Measurements from ENCODE around the gene SLX9.

Gene SLX9

GRCh38 chr21:44952929-44953627 lies 13.2 kb downstream of the SLX9 start:
- Histone ChIP-seq H3K4me2 (ENCODE audit: low read length) (no peak overlapping the region), H3K14ac (ENCODE audit: low read length) (no peak overlapping the region), H3K79me1 (ENCODE audit: low read length) (peaks cover 18% of the 10 kb centered on the region), H4K12ac (ENCODE audit: low read depth, low read length) (no peak overlapping the region), H2BK120ac (ENCODE audit: insufficient read depth, low read length, poor library complexity) (no peak overlapping the region), H3K36me3 (ENCODE audit: control insufficient read depth in 1 of 2, insufficient read depth in 2 of 2, low read length in 2 of 2) (peaks cover 33 to 37% of the 10 kb centered on the region in 2 experiments), H3K9me3 (ENCODE audit: insufficient read depth, low read depth, low read length) (peaks cover 4% of the 10 kb centered on the region), H3K27me3 (ENCODE audit: insufficient read depth, low read length) (no peaks in the 10 kb centered on the region), H3K27ac (ENCODE audit: low read depth, low read length) (no peak overlapping the region), H3K79me2 (ENCODE audit: control insufficient read depth, insufficient read depth, low read length, poor library complexity) (peaks cover 7% of the 10 kb centered on the region), H3K23ac (ENCODE audit: low read length) (no peak overlapping the region), H3K4ac (ENCODE audit: low read depth, low read length) (no peak overlapping the region), H3K4me3 (ENCODE audit: low read depth, low read length) (no peak overlapping the region), H2AK5ac (ENCODE audit: low read length) (no peak overlapping the region), H2BK12ac (ENCODE audit: low read length) (no peak overlapping the region), H4K91ac (ENCODE audit: low read depth, low read length) (no peak overlapping the region), H2BK5ac (ENCODE audit: low read depth, low read length, poor library complexity) (no peak overlapping the region), H4K8ac (ENCODE audit: low read depth, low read length) (peak overlapping the region; percentile 5), H3K18ac (ENCODE audit: low read length) (no peak overlapping the region), H3K4me1 (ENCODE audit: control insufficient read depth in 1 of 2, insufficient read depth in 2 of 2, low read length in 2 of 2) (peaks cover 15 to 18% of the 10 kb centered on the region in 2 experiments), H3K9ac (ENCODE audit: low read length) (no peak overlapping the region), H2AFZ (ENCODE audit: insufficient read depth, low read length, poor library complexity) (no peak overlapping the region)
- no peak for DNase-seq
- no CpG with 5 or more reads among the region's 25 CpGs for WGBS (ENCODE audit: extremely low coverage, insufficient coverage, insufficient read length)

DNA sequence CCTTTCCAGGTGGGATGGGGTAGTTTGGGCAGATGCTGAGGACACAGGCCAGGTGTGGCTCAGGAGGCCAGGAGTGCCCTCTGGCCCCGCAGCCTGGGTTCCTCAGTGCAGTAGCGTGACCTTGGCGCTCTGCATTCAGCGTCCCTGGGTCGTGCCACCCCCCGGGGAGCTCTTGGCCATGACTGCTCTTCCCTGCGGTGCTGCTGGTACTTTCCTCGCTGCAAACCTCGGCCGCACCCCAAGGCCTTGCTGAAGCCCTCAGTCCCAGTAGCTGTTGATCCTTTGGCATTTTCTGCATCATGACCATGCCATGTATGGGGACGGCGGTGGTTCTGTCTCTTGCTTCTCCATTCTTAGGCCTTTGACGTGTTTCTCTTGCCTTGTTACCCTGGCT lies 13.8 kb downstream of the SLX9 start:
- WGBS (ENCODE audit: extremely low coverage, insufficient coverage, insufficient read length) = no CpG with 5 or more reads among the region's 13 CpGs

GRCh38 chr21:44954281-44954771 lies 14.5 kb downstream of the SLX9 start:
- H2BK12ac ChIP-seq (ENCODE audit: low read length) = no peak overlapping the region
- no peak overlapping the region for H3K23ac ChIP-seq (ENCODE audit: low read length)
- no peaks in the 10 kb centered on the region for H3K27me3 ChIP-seq (ENCODE audit: insufficient read depth, low read length)
- H2AFZ ChIP-seq (ENCODE audit: insufficient read depth, low read length, poor library complexity) = no peak overlapping the region
- H3K79me1 ChIP-seq (ENCODE audit: low read length) = peaks cover 26% of the 10 kb centered on the region
- H3K4me3 ChIP-seq (ENCODE audit: low read depth, low read length) = no peak overlapping the region
- WGBS (ENCODE audit: extremely low coverage, insufficient coverage, insufficient read length) = no CpG with 5 or more reads among the region's 22 CpGs
- H3K4me1 ChIP-seq (ENCODE audit: control insufficient read depth in 1 of 2, insufficient read depth in 2 of 2, low read length in 2 of 2) = peaks cover 25 to 26% of the 10 kb centered on the region in 2 experiments
- H3K9ac ChIP-seq (ENCODE audit: low read length) = no peak overlapping the region
- no peak overlapping the region for H2AK5ac ChIP-seq (ENCODE audit: low read length)
- DNase-seq = no peak
- H3K27ac ChIP-seq (ENCODE audit: low read depth, low read length) = no peak overlapping the region
- no peak overlapping the region for H3K18ac ChIP-seq (ENCODE audit: low read length)
- no peak overlapping the region for H2BK120ac ChIP-seq (ENCODE audit: insufficient read depth, low read length, poor library complexity)
- H4K12ac ChIP-seq (ENCODE audit: low read depth, low read length) = no peak overlapping the region
- no peak overlapping the region for H3K14ac ChIP-seq (ENCODE audit: low read length)
- H3K36me3 ChIP-seq (ENCODE audit: control insufficient read depth in 1 of 2, insufficient read depth in 2 of 2, low read length in 2 of 2) = peaks cover 35 to 36% of the 10 kb centered on the region in 2 experiments
- H4K91ac ChIP-seq (ENCODE audit: low read depth, low read length) = no peak overlapping the region
- H2BK5ac ChIP-seq (ENCODE audit: low read depth, low read length, poor library complexity) = no peak overlapping the region
- H3K4me2 ChIP-seq (ENCODE audit: low read length) = no peak overlapping the region
- peaks cover 6% of the 10 kb centered on the region for H3K9me3 ChIP-seq (ENCODE audit: insufficient read depth, low read depth, low read length)
- H3K79me2 ChIP-seq (ENCODE audit: control insufficient read depth, insufficient read depth, low read length, poor library complexity) = peaks cover 13% of the 10 kb centered on the region
- H3K4ac ChIP-seq (ENCODE audit: low read depth, low read length) = no peak overlapping the region
- no peak overlapping the region for H4K8ac ChIP-seq (ENCODE audit: low read depth, low read length)

More for the DNA sequence above, 13.8 kb downstream of the SLX9 start:
- Histone ChIP-seq H2BK120ac (ENCODE audit: insufficient read depth, low read length, poor library complexity) (no peak overlapping the region), H3K14ac (ENCODE audit: low read length) (no peak overlapping the region), H3K36me3 (ENCODE audit: control insufficient read depth in 1 of 2, insufficient read depth in 2 of 2, low read length in 2 of 2) (peaks cover 35 to 37% of the 10 kb centered on the region in 2 experiments), H3K27me3 (ENCODE audit: insufficient read depth, low read length) (no peaks in the 10 kb centered on the region), H3K9me3 (ENCODE audit: insufficient read depth, low read depth, low read length) (peaks cover 6% of the 10 kb centered on the region), H3K18ac (ENCODE audit: low read length) (no peak overlapping the region), H2AFZ (ENCODE audit: insufficient read depth, low read length, poor library complexity) (no peak overlapping the region), H3K27ac (ENCODE audit: low read depth, low read length) (no peak overlapping the region), H3K79me1 (ENCODE audit: low read length) (peaks cover 22% of the 10 kb centered on the region), H3K9ac (ENCODE audit: low read length) (no peak overlapping the region), H3K4me2 (ENCODE audit: low read length) (no peak overlapping the region), H2BK12ac (ENCODE audit: low read length) (no peak overlapping the region), H3K4ac (ENCODE audit: low read depth, low read length) (no peak overlapping the region), H3K79me2 (ENCODE audit: control insufficient read depth, insufficient read depth, low read length, poor library complexity) (peaks cover 10% of the 10 kb centered on the region), H4K91ac (ENCODE audit: low read depth, low read length) (peak overlapping the region; percentile 28), H3K4me3 (ENCODE audit: low read depth, low read length) (no peak overlapping the region), H2BK5ac (ENCODE audit: low read depth, low read length, poor library complexity) (no peak overlapping the region), H4K12ac (ENCODE audit: low read depth, low read length) (no peak overlapping the region), H2AK5ac (ENCODE audit: low read length) (peak overlapping the region; percentile 14), H3K4me1 (ENCODE audit: control insufficient read depth in 1 of 2, insufficient read depth in 2 of 2, low read length in 2 of 2) (peaks cover 19 to 22% of the 10 kb centered on the region in 2 experiments), H3K23ac (ENCODE audit: low read length) (no peak overlapping the region), H4K8ac (ENCODE audit: low read depth, low read length) (no peak overlapping the region)
- no peak for DNase-seq

DNA sequence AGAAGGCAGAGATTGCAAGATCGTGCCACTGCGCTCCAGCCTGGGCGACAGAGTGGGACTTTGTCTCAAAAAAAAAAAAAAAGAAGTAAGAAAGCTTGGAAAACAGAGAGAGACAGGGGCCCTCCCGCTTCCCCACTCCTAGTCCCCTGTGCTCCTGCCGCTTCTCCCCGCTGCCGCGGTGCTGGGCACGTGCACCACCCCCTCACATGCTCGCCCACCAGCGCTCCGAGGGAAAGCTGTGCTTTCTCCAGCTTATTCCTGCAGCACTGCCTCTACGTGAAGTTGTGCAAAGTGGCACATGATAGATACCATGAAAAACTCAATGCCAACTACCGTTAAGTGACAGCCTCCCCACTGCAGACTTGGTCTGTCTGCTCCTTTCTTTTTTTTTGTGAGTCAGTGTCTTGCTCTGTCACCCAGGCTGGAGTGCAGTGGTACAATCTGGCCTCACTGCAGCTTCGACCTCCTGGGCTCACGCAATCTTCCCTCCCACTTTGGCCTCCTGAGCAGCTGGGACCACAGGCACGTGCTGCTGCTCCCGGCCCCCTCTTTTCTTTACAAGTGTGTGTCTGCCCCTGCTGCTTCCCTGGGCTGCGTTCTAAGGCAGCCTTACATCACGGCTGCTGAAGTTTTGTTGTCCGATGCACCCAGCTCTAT lies 15.4 kb downstream of the SLX9 start:
- Histone ChIP-seq H3K27ac (ENCODE audit: low read depth, low read length) (no peak overlapping the region), H3K27me3 (ENCODE audit: insufficient read depth, low read length) (no peaks in the 10 kb centered on the region), H3K4me1 (ENCODE audit: control insufficient read depth in 1 of 2, insufficient read depth in 2 of 2, low read length in 2 of 2) (peaks cover 34% of the 10 kb centered on the region in 2 experiments), H3K36me3 (ENCODE audit: control insufficient read depth in 1 of 2, insufficient read depth in 2 of 2, low read length in 2 of 2) (peaks cover 36 to 39% of the 10 kb centered on the region in 2 experiments), H3K9me3 (ENCODE audit: insufficient read depth, low read depth, low read length) (peaks cover 6% of the 10 kb centered on the region), H3K18ac (ENCODE audit: low read length) (no peak overlapping the region), H2AK5ac (ENCODE audit: low read length) (no peak overlapping the region), H4K12ac (ENCODE audit: low read depth, low read length) (no peak overlapping the region), H3K4me2 (ENCODE audit: low read length) (no peak overlapping the region), H3K79me1 (ENCODE audit: low read length) (peaks cover 34% of the 10 kb centered on the region), H2BK120ac (ENCODE audit: insufficient read depth, low read length, poor library complexity) (peak overlapping the region; percentile 16), H3K14ac (ENCODE audit: low read length) (no peak overlapping the region), H2AFZ (ENCODE audit: insufficient read depth, low read length, poor library complexity) (no peak overlapping the region), H2BK5ac (ENCODE audit: low read depth, low read length, poor library complexity) (no peak overlapping the region), H3K4me3 (ENCODE audit: low read depth, low read length) (no peak overlapping the region), H4K91ac (ENCODE audit: low read depth, low read length) (peak overlapping the region; percentile 58), H3K9ac (ENCODE audit: low read length) (no peak overlapping the region), H3K79me2 (ENCODE audit: control insufficient read depth, insufficient read depth, low read length, poor library complexity) (peaks cover 19% of the 10 kb centered on the region), H2BK12ac (ENCODE audit: low read length) (no peak overlapping the region), H4K8ac (ENCODE audit: low read depth, low read length) (no peak overlapping the region), H3K4ac (ENCODE audit: low read depth, low read length) (no peak overlapping the region), H3K23ac (ENCODE audit: low read length) (no peak overlapping the region)
- no CpG with 5 or more reads among the region's 21 CpGs for WGBS (ENCODE audit: extremely low coverage, insufficient coverage, insufficient read length)
- DNase-seq = no peak

Data from trophoblast cell (in vitro differentiated cells and primary cell).